GM23248 (cell line): ENCODE results near the gene MEG3.

Experiments
- EZH2 ChIP-seq: fragments of 200-600 bp; sonication (generic); IDR thresholded peaks from 2 replicates; pipeline ENCODE4 v1.6.1; 2018; ENCODE audit warnings: antibody characterized with exemption, mild to moderate bottlenecking; ENCODE audit not compliant: insufficient read depth, poor library complexity, severe bottlenecking
- EZH2phosphoT487 ChIP-seq: fragments of 200-600 bp; sonication (generic); IDR thresholded peaks from 2 replicates; pipeline ENCODE4 v1.6.1; 2018; ENCODE audit warnings: antibody characterized with exemption, moderate library complexity, mild to moderate bottlenecking, low read depth; ENCODE audit not compliant: insufficient read depth

DNA sequence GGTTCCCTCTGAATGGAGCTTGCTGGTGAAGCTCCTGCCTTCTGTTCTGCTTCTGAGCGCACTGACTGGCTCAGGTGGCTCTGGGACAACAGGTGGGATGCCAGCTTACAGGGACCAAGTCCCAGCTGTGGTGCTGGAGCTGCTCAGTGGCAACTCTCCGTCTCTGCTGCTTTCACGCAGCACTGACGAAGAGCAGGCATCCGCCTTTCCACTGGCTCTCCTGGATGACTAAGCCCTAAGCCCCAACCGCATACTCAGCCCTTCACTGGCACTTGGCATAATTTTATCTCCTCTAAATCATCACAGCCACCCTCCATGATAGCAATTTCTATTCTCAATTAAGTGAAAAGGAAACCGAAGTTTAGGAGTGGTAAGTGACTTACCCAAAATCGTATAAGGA lies 81.3 kb downstream of the MEG3 start:
- TF ChIP-seq EZH2 = no peak
- no peak for TF ChIP-seq EZH2phosphoT487
